PFSK-1 (cell line): ENCODE results near the gene NECAB3. TPM values are rescaled to one million over a fixed set of nuclear protein-coding genes. Genes with fewer than 3 reads are reported as not detected.

Experiments
- FOXP2 ChIP-seq: optimal IDR thresholded peaks from 2 replicates; pipeline ENCODE3; 2011; ENCODE audit warnings: borderline replicate concordance, control low read depth, inconsistent platforms; ENCODE audit not compliant: insufficient read depth; ENCODE audit errors: extremely low read length, extremely low read depth
- POLR2AphosphoS5 ChIP-seq: IDR thresholded peaks from 2 replicates; pipeline ENCODE4 v1.6.1; 2012; ENCODE audit warnings: low read depth, mild to moderate bottlenecking, control low read depth, low read length, moderate library complexity
- SIN3A ChIP-seq: IDR thresholded peaks from 2 replicates; pipeline ENCODE4 v1.6.1; 2012; ENCODE audit warnings: mild to moderate bottlenecking, low read length, moderate library complexity, borderline replicate concordance; ENCODE audit not compliant: insufficient read depth
- TAF1 ChIP-seq: IDR thresholded peaks from 2 replicates; pipeline ENCODE4 v1.6.1; 2012; ENCODE audit warnings: low read length, control low read depth, borderline replicate concordance; ENCODE audit not compliant: insufficient read depth
- polyA plus RNA-seq: library from polyadenylated mRNA; unstranded; fragments of >200 nt; gene quantifications from one replicate; pipeline ENCODE4 v1.2.1, GENCODE V29; 2012; ENCODE audit warnings: low read depth, missing spikeins; ENCODE audit not compliant: insufficient read length
- TF ChIP-seq, protein P1 (sequence below), 2 experiments: IDR thresholded peaks; 2 replicates each; pipeline versions ENCODE4 v1.6.1 to v1.8.0; 2011 to 2012; ENCODE audit warnings: low read depth in 2 of 2, low read length in 2 of 2, control low read depth in 1 of 2, inconsistent platforms in 1 of 2, mild to moderate bottlenecking in 1 of 2, moderate library complexity in 1 of 2; ENCODE audit not compliant: insufficient read depth in 1 of 2

The NECAB3 gene, protein sequence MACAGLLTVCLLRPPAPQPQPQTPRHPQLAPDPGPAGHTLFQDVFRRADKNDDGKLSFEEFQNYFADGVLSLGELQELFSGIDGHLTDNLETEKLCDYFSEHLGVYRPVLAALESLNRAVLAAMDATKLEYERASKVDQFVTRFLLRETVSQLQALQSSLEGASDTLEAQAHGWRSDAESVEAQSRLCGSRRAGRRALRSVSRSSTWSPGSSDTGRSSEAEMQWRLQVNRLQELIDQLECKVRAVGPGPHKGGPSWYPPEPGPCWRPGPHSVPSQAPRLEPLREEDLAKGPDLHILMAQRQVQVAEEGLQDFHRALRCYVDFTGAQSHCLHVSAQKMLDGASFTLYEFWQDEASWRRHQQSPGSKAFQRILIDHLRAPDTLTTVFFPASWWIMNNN
- polyA plus RNA-seq = 48.5 TPM

DNA sequence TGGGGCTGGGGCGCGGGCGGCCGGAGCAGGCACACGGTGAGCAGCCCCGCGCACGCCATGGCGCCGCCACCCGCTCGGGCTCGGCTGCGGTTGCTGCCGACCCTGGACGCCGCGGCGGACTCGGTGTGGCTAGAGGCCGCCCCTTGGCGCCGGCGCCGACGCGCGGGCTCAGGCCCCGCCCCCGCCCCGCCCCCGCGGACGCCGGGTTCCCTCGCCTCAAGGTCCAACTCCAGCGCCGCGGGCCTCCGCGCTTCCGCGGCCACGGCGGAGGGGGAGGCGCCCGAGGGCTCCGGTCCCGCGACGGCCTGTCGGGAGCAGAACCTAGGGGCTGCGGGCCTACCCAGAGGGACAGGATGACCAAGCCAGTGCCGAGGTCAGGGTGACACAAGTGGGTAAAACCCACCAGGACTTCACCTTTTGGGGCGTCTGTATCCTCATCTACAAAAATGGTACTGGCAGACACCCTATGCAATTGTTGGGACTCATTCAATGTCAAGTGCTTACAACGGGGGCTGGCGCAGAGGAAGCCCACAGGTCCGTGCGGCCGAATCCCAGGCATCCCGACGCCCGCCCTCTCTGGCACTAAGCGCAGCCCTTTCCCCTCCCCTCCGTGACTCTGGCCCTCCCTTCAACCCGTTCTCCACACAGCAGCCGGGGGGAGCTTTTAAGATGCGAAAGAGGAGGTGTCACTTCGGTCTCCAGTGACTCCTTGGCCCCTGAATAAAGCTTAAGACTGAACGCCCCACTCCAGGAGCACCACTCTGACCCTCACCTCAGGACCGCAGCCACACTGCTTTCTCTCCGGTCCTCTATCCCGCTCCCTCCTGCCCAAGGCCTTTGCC lies at the start of gene NECAB3:
Gene NECAB3 (minus strand): TSS at position 135 of the 842 bp plus-strand sequence. CDS start 76 bp downstream, at position 59.
- TF ChIP-seq SIN3A (no peak), POLR2AphosphoS5 (peak; percentile 58; the same call in 1 of the 2 replicates), TAF1 (peak; percentile 77; the same call in 1 of the 2 replicates), FOXP2 (peak; percentile 54)
- TF ChIP-seq, protein P1, sequence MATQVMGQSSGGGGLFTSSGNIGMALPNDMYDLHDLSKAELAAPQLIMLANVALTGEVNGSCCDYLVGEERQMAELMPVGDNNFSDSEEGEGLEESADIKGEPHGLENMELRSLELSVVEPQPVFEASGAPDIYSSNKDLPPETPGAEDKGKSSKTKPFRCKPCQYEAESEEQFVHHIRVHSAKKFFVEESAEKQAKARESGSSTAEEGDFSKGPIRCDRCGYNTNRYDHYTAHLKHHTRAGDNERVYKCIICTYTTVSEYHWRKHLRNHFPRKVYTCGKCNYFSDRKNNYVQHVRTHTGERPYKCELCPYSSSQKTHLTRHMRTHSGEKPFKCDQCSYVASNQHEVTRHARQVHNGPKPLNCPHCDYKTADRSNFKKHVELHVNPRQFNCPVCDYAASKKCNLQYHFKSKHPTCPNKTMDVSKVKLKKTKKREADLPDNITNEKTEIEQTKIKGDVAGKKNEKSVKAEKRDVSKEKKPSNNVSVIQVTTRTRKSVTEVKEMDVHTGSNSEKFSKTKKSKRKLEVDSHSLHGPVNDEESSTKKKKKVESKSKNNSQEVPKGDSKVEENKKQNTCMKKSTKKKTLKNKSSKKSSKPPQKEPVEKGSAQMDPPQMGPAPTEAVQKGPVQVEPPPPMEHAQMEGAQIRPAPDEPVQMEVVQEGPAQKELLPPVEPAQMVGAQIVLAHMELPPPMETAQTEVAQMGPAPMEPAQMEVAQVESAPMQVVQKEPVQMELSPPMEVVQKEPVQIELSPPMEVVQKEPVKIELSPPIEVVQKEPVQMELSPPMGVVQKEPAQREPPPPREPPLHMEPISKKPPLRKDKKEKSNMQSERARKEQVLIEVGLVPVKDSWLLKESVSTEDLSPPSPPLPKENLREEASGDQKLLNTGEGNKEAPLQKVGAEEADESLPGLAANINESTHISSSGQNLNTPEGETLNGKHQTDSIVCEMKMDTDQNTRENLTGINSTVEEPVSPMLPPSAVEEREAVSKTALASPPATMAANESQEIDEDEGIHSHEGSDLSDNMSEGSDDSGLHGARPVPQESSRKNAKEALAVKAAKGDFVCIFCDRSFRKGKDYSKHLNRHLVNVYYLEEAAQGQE (IDR thresholded peaks at IDR 0.05; ENCODE audit: insufficient read depth in 1 of 2, low read depth in 2 of 2, low read length in 2 of 2) = no peak

GRCh38 chr20:33721391-33722140 lies 47.3 kb upstream of the NECAB3 start:
- no peak for TF ChIP-seq SIN3A
- no peak for TF ChIP-seq POLR2AphosphoS5
- TF ChIP-seq TAF1 = no peak
- TF ChIP-seq, protein P1 (IDR thresholded peaks at IDR 0.05; ENCODE audit: insufficient read depth in 1 of 2, low read depth in 2 of 2, low read length in 2 of 2) = no peak
- TF ChIP-seq FOXP2 = no peak

DNA sequence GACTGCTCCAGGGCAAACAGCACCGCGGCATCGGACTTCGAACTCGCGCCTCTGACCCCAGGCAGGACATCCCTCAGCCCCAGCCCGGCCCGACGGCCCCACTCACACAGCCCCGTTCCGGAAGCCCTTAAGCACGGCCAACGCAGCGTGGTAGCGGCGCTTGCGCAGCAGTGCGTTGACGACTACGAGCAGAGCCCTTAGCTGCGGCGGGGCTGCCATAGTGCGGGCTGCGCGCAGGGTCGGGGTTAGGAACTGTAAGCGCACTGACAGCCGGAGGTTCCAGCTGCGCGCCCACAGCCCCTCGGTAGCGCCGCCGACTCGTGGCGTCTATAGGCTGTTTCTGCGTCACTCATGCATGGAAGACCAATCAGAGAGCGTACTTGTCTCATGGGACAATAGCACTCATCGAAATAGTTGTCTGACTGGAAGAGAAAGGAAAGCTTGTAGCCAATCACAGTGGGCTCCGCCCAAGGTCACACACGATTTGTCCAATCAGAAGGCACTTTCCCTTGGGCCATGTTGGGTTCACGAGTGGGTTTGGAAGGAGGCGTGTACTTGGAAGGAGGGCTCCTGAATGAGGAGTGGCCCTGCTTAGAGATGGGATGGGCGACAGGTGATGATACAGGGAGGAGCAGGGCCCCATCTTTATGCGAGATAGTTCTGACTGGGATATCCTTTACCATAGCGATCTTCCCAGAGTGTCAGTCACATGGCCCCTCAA lies 45.9 kb upstream of the NECAB3 start, which contains the start of gene PXMP4:
Gene PXMP4 (minus strand): TSS at position 322 of the 721 bp plus-strand sequence. CDS start 103 bp downstream, at position 219.
- TF ChIP-seq SIN3A (peak; percentile 71; the same call in 1 of the 2 replicates), TAF1 (no peak), FOXP2 (peak; percentile 43), POLR2AphosphoS5 (peak; percentile 51)
- TF ChIP-seq, protein P1 (IDR thresholded peaks at IDR 0.05; ENCODE audit: insufficient read depth in 1 of 2, low read depth in 2 of 2, low read length in 2 of 2) = no peak

- TF ChIP-seq SIN3A (no peak), FOXP2 (no peak), POLR2AphosphoS5 (no peak)
- TF ChIP-seq, protein P1 (IDR thresholded peaks at IDR 0.05; ENCODE audit: insufficient read depth in 1 of 2, low read depth in 2 of 2, low read length in 2 of 2) = no peak
These were observed 45.2 kb upstream of the NECAB3 start for GRCh38 chr20:33719277-33719988.
